MM.1S (cell line): ENCODE results near the gene AOC1.

ENCODE experiments used
- EZH2 ChIP-seq: fragments of 300-600 bp; sonication (generic); optimal IDR thresholded peaks from 2 replicates; pipeline ENCODE3; 2017; ENCODE audit warnings: low read depth, mild to moderate bottlenecking, antibody characterized with exemption, low read length, mixed read lengths
- EZH2phosphoT487 ChIP-seq: fragments of 300-600 bp; sonication (generic); IDR thresholded peaks from 2 replicates; pipeline ENCODE4 v1.6.1; 2018; ENCODE audit warnings: antibody characterized with exemption, low read length
- TF ChIP-seq, protein P1 (sequence below): fragments of 300-600 bp; sonication (generic); IDR thresholded peaks from 2 replicates; pipeline ENCODE4 v1.5.1; 2016; ENCODE audit warnings: antibody characterized with exemption, low read length, mixed read lengths

DNA sequence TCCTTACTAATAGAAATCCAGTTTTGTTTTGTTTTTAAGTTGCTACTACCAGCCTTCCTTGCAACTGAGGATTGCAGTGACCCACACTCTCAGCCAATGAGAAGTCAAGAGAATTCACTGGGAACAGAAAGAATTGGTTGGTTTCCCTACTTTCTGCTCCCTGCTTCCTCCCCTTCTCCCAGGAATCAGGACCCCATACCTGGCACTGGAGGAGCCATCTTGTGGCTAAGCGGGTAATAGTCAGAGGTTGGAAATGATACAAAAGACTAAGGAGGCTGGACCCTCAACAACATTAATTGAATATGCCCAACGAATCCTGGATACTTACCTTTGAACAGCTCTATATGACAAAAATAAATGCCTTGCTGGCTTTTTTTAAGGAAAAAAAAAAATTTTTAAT lies 45.5 kb upstream of the AOC1 start:
- TF ChIP-seq, protein P1, sequence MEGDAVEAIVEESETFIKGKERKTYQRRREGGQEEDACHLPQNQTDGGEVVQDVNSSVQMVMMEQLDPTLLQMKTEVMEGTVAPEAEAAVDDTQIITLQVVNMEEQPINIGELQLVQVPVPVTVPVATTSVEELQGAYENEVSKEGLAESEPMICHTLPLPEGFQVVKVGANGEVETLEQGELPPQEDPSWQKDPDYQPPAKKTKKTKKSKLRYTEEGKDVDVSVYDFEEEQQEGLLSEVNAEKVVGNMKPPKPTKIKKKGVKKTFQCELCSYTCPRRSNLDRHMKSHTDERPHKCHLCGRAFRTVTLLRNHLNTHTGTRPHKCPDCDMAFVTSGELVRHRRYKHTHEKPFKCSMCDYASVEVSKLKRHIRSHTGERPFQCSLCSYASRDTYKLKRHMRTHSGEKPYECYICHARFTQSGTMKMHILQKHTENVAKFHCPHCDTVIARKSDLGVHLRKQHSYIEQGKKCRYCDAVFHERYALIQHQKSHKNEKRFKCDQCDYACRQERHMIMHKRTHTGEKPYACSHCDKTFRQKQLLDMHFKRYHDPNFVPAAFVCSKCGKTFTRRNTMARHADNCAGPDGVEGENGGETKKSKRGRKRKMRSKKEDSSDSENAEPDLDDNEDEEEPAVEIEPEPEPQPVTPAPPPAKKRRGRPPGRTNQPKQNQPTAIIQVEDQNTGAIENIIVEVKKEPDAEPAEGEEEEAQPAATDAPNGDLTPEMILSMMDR, result no peak
- TF ChIP-seq EZH2, result no peak
- no peak for TF ChIP-seq EZH2phosphoT487
